D721Med (cell line): Measurements from ENCODE around the gene STRIP1.

ENCODE experiments used
- DNase-seq: peaks from one replicate; pipeline ENCODE4 v3.0.0; 2011; ENCODE audit warnings: low spot score; ENCODE audit not compliant: insufficient read length
- FAIRE-seq: peaks from 2 replicates; lab custom pipeline; 2011; peaks lifted over from hg19 to GRCh38; lab: Jason Lieb, UNC
- CTCF ChIP-seq: IDR thresholded peaks from 2 replicates; pipeline ENCODE4 v1.5.1; 2012; ENCODE audit warnings: mild to moderate bottlenecking, control low read depth; ENCODE audit not compliant: insufficient read depth; ENCODE audit errors: missing control alignments

STRIP1 gene

GRCh38 chr1:110057963-110058518 is 23.6 kb downstream of the STRIP1 start:
- TF ChIP-seq CTCF: no peak
- DNase-seq (no peak), FAIRE-seq (no peak)

- no peak for DNase-seq
Observed at GRCh38 chr1:110058591-110058990, 24.2 kb downstream of the STRIP1 start.

GRCh38 chr1:110059133-110059863 is 24.9 kb downstream of the STRIP1 start:
- TF ChIP-seq CTCF: no peak
- DNase-seq: no peak
- FAIRE-seq: no peak

More at GRCh38 chr1:110058591-110058990, 24.2 kb downstream of the STRIP1 start:
- no peak for FAIRE-seq
- no peak for TF ChIP-seq CTCF

GRCh38 chr1:110060034-110060661 is 25.7 kb downstream of the STRIP1 start:
- TF ChIP-seq CTCF: peak; percentile 58
- no peak for FAIRE-seq
- no peak for DNase-seq

- no peak for TF ChIP-seq CTCF
- DNase-seq (no peak), FAIRE-seq (no peak)
Observed at GRCh38 chr1:110060662-110061060, 26.2 kb downstream of the STRIP1 start.

GRCh38 chr1:110061341-110061740 is 26.9 kb downstream of the STRIP1 start:
- DNase-seq: no peak
- FAIRE-seq: no peak
- TF ChIP-seq CTCF: no peak

GRCh38 chr1:110062612-110063011 is 28.2 kb downstream of the STRIP1 start:
- FAIRE-seq (no peak), DNase-seq (no peak)
- no peak for TF ChIP-seq CTCF
